Measurements from ENCODE around the gene HNRNPAB.

GRCh38 chr5:178192244-178192643 is 12.1 kb upstream of the HNRNPAB start:
- TF ChIP-seq, protein P1, sequence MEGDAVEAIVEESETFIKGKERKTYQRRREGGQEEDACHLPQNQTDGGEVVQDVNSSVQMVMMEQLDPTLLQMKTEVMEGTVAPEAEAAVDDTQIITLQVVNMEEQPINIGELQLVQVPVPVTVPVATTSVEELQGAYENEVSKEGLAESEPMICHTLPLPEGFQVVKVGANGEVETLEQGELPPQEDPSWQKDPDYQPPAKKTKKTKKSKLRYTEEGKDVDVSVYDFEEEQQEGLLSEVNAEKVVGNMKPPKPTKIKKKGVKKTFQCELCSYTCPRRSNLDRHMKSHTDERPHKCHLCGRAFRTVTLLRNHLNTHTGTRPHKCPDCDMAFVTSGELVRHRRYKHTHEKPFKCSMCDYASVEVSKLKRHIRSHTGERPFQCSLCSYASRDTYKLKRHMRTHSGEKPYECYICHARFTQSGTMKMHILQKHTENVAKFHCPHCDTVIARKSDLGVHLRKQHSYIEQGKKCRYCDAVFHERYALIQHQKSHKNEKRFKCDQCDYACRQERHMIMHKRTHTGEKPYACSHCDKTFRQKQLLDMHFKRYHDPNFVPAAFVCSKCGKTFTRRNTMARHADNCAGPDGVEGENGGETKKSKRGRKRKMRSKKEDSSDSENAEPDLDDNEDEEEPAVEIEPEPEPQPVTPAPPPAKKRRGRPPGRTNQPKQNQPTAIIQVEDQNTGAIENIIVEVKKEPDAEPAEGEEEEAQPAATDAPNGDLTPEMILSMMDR (IDR thresholded peaks at IDR 0.05): no peak
- TF ChIP-seq POLR2A (IDR thresholded peaks at IDR 0.05) (no peak), POLR2AphosphoS5 (IDR thresholded peaks at IDR 0.05) (no peak), EP300 (IDR thresholded peaks at IDR 0.05) (no peak)
